ENCODE results near the gene CTCFL.

The CTCFL gene

GRCh38 chr20:57471496-57472372 is 53.2 kb downstream of the CTCFL start:
- DNase-seq (ENCODE audit: extremely low spot score, insufficient read length, low read depth) (no peak), FAIRE-seq (no peak)

DNA sequence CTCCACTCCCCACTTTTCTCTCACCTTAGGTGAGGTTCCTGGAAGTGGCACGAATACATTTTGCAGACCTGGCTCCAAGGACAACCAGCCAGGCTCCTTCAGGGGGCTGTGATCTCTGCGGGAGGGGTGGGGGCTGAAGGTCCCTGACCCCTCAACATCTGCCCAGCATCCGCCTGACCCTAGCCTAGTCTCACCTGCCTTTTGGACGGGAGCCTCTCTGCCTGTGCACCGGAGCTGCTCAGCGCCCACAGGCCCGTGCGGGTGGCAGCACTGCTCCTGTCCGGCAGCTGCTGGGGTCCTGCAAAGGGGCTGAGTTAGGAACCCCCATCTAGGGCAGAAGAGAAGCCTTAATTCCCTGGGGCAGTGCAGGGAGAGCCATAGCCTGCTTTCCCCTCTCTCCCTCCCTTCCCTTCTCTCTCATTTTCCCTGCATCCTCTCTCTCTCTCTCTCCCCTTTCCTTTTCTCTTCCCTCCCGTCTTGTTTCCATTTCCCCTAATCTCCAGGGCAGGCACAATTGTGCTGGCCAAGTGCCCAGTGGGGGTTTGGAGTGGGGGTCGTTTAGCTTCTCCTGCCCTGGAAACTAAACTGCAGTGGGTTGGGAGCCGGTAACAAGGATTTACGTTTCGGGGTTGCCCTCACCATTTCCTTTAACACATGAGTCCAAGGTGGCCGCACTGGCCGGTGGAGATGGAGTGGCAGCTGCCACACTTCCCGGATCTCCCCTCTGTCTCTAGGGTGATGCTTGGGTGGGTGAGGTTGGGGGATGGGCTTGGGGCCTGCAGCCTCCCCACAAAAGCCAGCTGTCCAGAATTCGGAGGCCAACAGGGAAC is 54.1 kb downstream of the CTCFL start:
- FAIRE-seq = no peak
- DNase-seq (ENCODE audit: extremely low spot score, insufficient read length, low read depth) = no peak

DNA sequence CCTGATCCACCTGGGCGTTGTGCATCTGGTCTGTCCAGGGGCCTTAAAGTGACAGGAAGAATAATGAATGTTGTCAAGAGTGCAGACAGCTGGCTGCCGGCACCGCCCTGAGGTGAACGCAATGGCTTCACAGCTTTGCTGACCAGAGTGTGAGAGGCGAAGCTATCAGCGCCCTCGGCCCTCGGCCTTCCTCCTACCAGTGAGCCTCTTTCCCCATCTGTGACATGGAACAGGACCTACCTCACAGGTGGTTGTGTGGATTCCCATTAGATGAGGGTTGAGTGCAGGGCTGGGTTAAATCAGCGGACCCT is 54.8 kb downstream of the CTCFL start:
- DNase-seq (ENCODE audit: extremely low spot score, insufficient read length, low read depth) (no peak), FAIRE-seq (no peak)

DNA sequence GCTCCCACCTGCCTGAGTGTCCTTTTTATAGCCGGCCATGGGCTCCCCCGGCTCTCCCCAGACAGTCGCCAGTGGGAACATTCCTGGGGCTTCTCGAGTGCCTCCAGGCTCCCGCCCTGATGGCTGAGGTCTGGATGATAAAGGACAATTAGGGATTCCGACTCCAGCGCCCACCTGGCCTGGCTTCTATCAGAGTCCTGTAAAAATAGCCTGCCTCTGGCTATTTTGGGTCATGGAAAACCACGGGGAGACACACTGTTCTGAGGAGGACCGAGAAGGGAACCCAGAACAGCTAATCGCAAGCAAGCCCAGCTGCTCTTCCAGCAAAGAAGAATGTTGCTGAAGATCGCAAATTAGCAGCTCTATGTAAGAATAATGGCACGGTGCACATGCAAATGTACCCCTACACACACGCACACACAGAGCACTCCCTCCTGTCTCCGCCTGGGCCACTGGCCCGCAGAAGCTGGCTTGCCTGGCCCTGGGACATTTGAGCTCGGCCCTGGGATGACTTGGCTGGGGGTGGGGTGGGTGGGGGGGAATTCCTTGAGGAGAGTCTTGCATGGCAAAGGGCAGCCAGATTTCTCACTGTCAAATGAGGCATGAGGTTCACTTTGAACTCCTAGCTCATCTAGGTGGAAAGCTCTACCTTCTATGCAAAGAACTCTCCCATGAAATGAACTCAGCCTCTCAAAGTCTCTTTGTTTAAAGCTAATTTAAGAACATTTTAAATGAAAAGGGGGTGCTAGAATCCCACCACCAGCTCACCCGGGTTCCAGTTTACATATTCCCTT is 55.3 kb downstream of the CTCFL start:
- FAIRE-seq = peak; percentile 72
- DNase-seq (ENCODE audit: extremely low spot score, insufficient read length, low read depth) = no peak

- FAIRE-seq = no peak
- no peak for DNase-seq (ENCODE audit: extremely low spot score, insufficient read length, low read depth)
Measured at GRCh38 chr20:57468523-57469417, 56.2 kb downstream of the CTCFL start.

DNA sequence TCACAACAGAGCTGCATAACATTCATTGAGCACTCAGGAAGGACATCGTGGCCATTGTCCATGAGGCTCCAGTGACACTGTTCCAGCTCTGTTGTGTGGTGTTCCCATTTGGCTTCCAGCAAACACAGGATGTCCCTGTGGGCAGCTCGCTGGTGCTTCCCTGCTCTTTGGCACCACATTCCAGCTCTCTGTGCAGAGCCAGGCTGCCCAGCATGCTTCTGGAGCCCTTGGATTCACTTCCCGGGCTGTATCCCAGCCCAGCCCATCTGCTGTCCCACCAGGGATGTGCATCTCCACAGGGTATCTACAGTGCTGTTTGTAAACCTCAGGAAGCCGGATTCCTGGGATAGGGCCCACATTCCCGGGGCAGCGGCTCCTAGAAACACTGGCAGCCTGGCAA is 57.2 kb downstream of the CTCFL start:
- DNase-seq (ENCODE audit: extremely low spot score, insufficient read length, low read depth) = no peak
- no peak for FAIRE-seq

GRCh38 chr20:57465943-57466342 is 59.0 kb downstream of the CTCFL start:
- no peak for FAIRE-seq

DNA sequence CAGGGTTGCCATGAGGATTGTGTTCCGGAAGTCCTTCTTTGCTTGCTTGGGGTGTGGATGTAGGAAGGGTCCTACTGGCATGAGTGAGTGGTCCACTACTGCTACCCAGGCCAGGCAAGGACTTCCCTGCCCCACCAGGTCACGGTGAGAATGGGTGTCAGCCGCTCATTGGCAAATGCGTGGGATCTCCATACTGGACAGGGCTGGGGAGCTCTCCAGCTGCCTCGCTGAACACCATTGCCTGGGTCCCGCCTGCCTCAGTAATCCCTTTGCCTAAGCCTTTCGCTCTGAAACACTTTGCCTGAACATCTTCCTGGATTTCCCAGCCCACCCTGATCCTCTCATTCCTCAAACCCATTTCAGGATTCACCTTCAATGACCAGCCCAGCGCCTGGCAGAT is 59.5 kb downstream of the CTCFL start:
- FAIRE-seq = no peak

More at GRCh38 chr20:57465943-57466342, 59.0 kb downstream of the CTCFL start:
- no peak for DNase-seq (ENCODE audit: extremely low spot score, insufficient read length, low read depth)

DNA sequence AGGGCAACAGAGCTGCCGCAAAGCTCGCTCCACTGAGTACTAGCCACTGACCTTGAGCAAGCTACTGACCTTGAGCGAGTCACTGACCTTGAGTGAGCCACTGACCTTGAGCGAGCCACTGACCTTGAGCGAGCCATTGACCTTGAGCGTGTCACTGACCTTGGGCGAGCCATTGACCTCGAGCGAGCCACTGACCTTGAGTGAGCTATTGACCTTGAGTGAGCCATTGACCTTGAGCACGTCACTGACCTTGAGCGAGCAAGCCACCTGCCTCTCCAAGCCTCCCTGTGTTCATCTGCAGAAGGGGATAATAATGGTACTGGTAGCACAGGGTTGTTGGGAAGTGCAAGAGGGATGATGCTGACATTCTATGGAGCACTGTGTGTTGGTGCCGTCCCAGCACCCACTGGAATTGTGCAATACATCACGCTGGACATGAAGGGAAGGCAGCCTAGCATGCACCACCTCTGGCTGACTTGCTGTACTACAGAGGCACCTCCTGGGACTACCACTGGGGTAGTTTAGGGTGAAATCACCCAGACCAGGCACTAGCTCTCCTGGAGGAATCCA is 60.2 kb downstream of the CTCFL start:
- FAIRE-seq (no peak), DNase-seq (ENCODE audit: extremely low spot score, insufficient read length, low read depth) (no peak)

More for the DNA sequence above, 59.5 kb downstream of the CTCFL start:
- no peak for DNase-seq (ENCODE audit: extremely low spot score, insufficient read length, low read depth)

DNA sequence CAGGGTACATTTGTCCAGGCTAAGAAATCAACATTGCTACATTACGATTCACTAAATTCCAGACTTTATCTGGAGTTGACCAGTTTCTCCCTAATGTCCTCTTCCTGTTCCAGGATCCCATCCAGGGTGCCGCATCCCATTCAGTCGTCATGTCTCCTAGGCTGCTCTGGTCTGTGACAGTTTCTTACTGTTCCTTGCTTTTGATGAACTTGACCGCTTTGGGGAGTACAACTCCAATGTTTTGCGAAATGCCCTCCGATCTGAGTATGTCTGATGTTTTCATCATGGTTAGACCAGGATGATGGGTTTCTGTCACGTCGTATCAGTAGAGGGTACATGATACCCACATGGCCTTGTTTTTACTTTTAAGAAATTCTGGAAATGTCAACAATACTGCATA is 62.2 kb downstream of the CTCFL start:
- no peak for FAIRE-seq
- DNase-seq (ENCODE audit: extremely low spot score, insufficient read length, low read depth) = no peak

DNA sequence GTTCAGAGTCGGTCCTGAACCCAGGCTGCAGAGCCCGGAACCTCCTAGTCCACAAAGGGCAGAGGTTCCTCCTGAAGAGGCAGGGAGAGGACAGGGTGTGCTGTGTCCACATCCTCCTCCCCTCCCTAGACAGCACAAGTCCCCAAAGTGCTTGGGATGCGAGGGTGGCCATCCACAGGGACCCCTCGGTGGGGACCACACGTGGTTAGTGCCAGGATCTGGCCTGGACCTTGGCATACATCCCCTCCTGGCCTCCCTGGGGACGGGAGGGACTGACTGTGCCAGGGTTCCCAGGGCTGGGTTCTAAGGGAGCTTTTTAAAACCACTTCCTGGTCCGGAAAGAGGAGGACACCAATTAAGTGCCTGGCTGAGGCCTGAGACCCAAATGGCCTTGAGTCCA is 63.2 kb downstream of the CTCFL start:
- no peak for FAIRE-seq
- no peak for DNase-seq (ENCODE audit: extremely low spot score, insufficient read length, low read depth)

- no peak for DNase-seq (ENCODE audit: extremely low spot score, insufficient read length, low read depth)
- FAIRE-seq = no peak
Measured at GRCh38 chr20:57460781-57461465, 64.0 kb downstream of the CTCFL start.

DNA sequence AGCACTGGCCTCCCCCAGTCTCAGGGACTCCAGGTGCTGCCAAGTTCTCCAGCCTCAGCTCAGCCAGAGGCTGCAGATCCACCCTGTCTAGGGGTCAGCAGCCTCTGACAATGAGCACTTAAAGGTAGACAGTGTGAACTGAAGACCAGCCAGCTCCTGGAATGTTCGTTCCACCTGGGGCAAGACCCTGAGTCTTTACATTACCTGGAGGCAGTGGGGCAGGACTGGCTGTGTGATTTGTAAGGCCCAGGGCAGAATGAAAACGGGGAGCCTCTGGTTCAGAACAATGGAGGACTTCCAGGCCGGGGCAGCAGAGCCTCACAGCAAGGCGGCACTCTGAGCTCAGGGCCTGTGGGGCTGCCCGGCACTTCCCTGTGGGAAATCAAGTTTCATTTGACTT is 65.0 kb downstream of the CTCFL start:
- DNase-seq (ENCODE audit: extremely low spot score, insufficient read length, low read depth) = no peak
- no peak for FAIRE-seq

- DNase-seq (ENCODE audit: extremely low spot score, insufficient read length, low read depth) (no peak), FAIRE-seq (no peak)
Measured at GRCh38 chr20:57459278-57459677, 65.7 kb downstream of the CTCFL start.

DNA sequence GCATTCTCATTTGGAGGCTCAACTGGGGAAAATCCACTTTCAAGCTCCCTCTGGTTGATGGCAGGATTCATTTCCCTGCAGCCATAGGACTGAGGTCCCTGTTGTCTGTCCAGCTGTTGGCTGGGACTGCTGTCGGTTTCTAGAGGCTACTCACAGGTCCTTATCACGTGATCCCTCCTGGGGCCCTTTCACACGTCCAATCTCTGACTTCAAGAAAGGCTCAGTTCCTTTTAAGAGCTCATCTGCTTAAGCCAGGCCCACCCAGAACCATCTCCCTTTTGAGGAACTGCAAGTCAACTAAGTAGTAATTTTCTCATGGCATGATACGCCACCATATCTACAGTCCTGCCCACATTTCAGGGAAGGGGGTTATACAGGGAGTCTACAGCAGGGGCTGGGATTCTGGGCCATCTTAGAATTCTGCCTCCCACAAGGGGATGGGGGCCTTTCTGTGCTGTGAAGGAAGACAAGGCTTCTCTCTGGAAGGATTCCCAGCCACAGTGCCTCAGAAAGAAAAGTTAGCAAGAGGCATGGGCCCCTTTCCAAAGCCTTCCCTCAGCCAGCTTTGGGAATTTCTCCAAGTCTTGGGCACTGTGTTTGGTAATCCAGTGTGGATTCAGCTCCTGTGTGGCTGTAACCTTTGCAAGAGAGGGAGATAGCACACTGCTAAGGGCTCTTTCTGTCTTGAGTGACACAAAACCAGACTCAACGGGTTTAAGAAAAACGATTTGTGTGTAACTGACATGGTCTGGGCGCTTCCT is 66.4 kb downstream of the CTCFL start:
- DNase-seq (ENCODE audit: extremely low spot score, insufficient read length, low read depth) (no peak), FAIRE-seq (no peak)

DNA sequence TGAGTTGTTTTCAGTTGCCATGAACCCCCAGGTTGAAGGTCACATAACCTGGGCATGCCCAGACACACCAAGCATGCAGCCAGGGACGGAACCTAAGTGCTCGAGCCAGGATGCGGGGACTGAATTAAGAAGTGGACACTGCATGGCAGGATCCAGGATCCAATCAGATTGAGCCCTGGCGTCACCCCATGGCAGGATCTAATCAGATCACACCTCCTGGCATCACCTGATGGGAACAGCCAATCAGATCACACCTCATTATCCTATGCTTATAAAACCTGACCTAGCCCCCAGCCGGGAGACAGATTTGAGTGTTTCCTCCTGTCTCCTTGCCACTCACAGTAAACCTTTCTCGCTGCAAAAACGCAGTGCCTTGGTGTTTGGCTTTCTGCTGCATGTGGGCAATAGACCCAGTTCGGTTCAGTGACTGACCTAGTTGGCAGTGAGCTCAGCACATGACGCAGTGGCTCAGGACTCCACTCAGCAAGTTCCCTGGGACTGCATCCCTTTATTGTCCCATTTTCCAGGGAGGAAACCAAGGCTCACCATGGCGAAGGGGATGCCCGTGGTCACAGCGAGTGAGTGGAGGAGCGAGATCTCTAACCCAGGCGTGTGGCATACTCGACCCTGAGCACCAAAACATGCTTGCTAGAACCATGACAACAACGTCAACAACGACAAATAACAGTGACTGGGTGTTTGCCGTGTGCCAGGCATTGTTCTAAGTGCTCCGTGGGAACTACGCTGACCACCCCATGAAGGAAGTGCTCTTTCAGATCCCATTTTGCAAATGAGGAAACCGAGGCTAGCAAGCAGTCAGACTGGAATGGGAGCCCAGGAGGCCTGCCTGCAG is 67.5 kb downstream of the CTCFL start:
- DNase-seq (ENCODE audit: extremely low spot score, insufficient read length, low read depth) = no peak
- FAIRE-seq = no peak

GRCh38 chr20:57456116-57456515 is 68.8 kb downstream of the CTCFL start:
- DNase-seq (ENCODE audit: extremely low spot score, insufficient read length, low read depth) = no peak
- no peak for FAIRE-seq

Measured in GM18507 (cell line).